D721Med (cell line): ENCODE measurements around the gene USP43.

Experiments
- DNase-seq: peaks from one replicate; pipeline ENCODE4 v3.0.0; 2011; ENCODE audit warnings: low spot score; ENCODE audit not compliant: insufficient read length
- FAIRE-seq: peaks from 2 replicates; lab custom pipeline; 2011; peaks lifted over from hg19 to GRCh38; lab: Jason Lieb, UNC
- TF ChIP-seq, protein P1 (sequence below): IDR thresholded peaks from 2 replicates; pipeline ENCODE4 v1.5.1; 2012; ENCODE audit warnings: mild to moderate bottlenecking, control low read depth; ENCODE audit not compliant: insufficient read depth; ENCODE audit errors: missing control alignments

USP43 gene

GRCh38 chr17:9707948-9708347, 62.6 kb downstream of the USP43 start:
- FAIRE-seq (no peak), DNase-seq (no peak)
- TF ChIP-seq, protein P1, sequence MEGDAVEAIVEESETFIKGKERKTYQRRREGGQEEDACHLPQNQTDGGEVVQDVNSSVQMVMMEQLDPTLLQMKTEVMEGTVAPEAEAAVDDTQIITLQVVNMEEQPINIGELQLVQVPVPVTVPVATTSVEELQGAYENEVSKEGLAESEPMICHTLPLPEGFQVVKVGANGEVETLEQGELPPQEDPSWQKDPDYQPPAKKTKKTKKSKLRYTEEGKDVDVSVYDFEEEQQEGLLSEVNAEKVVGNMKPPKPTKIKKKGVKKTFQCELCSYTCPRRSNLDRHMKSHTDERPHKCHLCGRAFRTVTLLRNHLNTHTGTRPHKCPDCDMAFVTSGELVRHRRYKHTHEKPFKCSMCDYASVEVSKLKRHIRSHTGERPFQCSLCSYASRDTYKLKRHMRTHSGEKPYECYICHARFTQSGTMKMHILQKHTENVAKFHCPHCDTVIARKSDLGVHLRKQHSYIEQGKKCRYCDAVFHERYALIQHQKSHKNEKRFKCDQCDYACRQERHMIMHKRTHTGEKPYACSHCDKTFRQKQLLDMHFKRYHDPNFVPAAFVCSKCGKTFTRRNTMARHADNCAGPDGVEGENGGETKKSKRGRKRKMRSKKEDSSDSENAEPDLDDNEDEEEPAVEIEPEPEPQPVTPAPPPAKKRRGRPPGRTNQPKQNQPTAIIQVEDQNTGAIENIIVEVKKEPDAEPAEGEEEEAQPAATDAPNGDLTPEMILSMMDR = no peak

DNA sequence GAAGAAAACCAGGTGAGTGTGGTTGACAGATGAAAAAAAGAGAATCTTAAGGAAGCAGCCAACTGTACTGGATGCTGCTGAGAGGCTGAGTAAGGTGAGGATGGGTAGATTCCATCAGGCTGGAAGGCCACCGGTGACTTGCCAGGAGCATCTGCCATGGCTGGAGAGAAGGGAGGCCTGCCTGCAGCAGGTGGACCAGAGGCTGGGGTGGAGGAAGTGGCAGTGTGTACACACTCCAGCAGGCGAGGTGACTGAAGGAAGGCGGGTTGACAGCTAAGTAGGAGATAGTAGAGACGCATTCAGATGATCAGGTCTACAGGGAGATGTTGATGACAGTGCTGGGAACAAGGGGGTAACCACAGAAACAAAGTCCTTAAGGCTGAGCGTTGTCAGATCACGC, 69.5 kb downstream of the USP43 start:
- no peak for DNase-seq
- TF ChIP-seq, protein P1 = no peak
- FAIRE-seq = no peak

DNA sequence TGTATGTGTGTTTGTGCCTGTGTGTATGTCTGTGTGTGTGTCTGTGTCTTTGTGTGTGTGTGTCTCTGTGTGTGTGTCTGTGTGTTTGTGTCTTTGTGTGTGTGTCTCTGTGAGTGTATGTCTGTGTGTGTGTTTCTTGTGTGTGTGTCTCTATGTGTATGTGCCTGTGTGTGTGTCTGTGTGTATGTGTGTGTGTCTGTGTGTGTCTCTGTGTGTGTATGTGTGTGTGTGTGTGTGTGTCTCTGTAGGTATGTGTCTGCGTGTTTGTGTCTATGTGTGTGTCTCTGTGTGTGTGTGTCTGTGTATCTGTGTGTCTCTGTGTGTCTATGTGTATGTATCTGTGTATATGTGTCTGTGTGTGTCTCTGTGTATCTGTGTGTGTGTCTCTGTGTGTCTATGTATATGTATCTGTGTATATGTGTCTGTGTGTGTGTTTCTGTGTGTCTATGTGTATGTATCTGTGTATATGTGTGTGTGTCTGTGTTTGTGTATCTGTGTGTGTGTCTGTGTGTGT, 70.2 kb downstream of the USP43 start:
- DNase-seq (no peak), FAIRE-seq (no peak)
- TF ChIP-seq, protein P1 = no peak

DNA sequence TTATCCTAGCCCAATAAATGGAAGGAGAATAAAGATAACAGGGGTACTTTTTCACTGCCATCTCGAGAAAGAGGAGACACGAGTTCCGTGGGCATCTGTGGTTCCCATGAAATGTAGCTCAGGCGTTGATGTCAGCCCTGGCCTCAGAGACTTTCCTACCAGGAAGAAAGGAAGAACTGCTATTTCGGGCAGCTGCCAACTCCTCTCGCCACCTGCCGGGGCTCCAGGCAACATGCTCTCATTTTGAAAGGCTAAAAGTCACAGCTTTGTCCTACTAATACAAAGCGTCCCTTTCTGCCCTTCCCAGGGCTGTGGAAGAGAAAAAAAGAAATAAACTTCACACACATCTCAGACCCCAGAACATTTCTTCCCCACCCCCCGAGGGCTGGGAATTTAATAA, 80.3 kb downstream of the USP43 start:
- TF ChIP-seq, protein P1 = no peak
- DNase-seq (no peak), FAIRE-seq (no peak)

DNA sequence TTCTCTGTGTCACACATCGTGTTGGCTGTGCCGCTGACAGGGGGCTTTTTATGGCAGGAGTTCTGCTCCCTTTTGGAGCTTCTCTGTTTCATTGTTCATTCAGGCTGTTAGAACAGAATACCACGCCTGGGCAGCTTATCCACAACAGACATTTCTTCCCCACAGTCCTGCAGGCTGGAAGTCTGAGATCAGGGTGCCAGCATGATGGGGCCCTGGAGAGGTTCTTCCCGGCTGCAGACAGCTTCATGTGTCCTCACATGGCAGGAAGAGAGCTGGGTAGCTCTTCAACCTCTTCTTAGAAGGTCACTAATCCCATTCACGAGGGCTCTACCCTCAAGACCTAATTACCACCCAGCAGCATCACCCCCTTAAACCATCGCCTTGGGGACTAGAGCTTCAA, 81.0 kb downstream of the USP43 start:
- DNase-seq = no peak
- TF ChIP-seq, protein P1 = no peak
- FAIRE-seq = no peak

- DNase-seq (no peak), FAIRE-seq (no peak)
- TF ChIP-seq, protein P1 = no peak
Measured at GRCh38 chr17:9728005-9728404, 82.7 kb downstream of the USP43 start.

DNA sequence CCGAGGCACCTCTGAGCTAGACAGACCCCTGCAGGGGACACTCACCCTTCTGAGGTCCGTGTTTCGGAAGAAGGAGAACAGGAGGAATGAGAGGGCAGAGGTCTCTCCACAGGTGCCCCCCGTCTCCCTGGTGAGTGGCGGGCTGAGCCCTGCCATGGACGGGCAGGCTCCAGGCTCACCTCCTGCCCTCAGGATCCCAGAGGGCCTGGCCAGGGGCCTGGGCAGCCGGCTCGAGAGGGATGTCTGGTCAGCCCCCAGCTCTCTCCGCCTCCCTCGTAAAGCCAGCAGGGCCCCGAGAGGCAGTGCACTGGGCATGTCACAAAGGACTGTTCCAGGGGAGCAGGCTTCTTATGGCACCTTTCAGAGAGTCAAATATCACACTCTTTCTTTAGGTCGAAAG, 83.2 kb downstream of the USP43 start:
- DNase-seq (no peak), FAIRE-seq (no peak)
- TF ChIP-seq, protein P1 = no peak
